OCI-LY7 (cell line): Measurements from ENCODE around the gene OPCML. TPM values are rescaled to one million over a fixed set of nuclear protein-coding genes. Genes with fewer than 3 reads are reported as not detected.

Source experiments
- BruUV-seq: library from RNA; stranded (reverse); fragments of 400-500 nt; replicated peaks from 2 replicates; lab custom pipeline; 2021; lab: Mats Ljungman, UMichigan
- CTCF ChIA-PET: fragments of 300-600 bp; sonication (Branson Sonifier 250); formaldehyde crosslinking; loops from one replicate; lab custom pipeline; 2022; ENCODE audit warnings: antibody characterized with exemption; ENCODE audit not compliant: unreplicated experiment; lab: Charles Lee
- POLR2A ChIA-PET: fragments of 300-600 bp; sonication (Branson Sonifier 250); formaldehyde crosslinking; loops from one replicate; lab custom pipeline; 2022; ENCODE audit warnings: antibody characterized with exemption; lab: Charles Lee
- DNase-seq: peaks from one replicate; pipeline ENCODE4 v3.0.0-alpha.2; 2015; ENCODE audit warnings: low spot score
- H2AFZ ChIP-seq: fragments of 200-600 bp; sonication (generic), shearing (Covaris generic); 2 replicates; pipeline ENCODE4 v1.6.1; 2014; ENCODE audit warnings: mild to moderate bottlenecking, antibody characterized with exemption, low read length, moderate library complexity
- H3K27ac ChIP-seq: fragments of 200-600 bp; sonication (generic); 2 replicates; pipeline ENCODE4 v1.5.1; 2014; ENCODE audit warnings: mixed run types, low read depth, mild to moderate bottlenecking, moderate library complexity, low read length, inconsistent platforms; ENCODE audit not compliant: poor library complexity, severe bottlenecking
- H3K36me3 ChIP-seq: fragments of 200-600 bp; sonication (generic); 2 replicates; pipeline ENCODE4 v1.6.1; 2014; ENCODE audit warnings: mild to moderate bottlenecking, antibody characterized with exemption, low read length, moderate library complexity, mixed read lengths; ENCODE audit not compliant: insufficient read depth
- H3K4me1 ChIP-seq: fragments of 200-600 bp; sonication (generic); 2 replicates; pipeline ENCODE4 v1.5.1; 2014; ENCODE audit warnings: mild to moderate bottlenecking, low read length; ENCODE audit not compliant: insufficient read depth, poor library complexity, severe bottlenecking
- H3K4me2 ChIP-seq: fragments of 200-600 bp; sonication (generic); 2 replicates; pipeline ENCODE4 v1.6.1; 2014; ENCODE audit warnings: mild to moderate bottlenecking, low read length
- H3K4me3 ChIP-seq: fragments of 200-600 bp; sonication (generic); 2 replicates; pipeline ENCODE4 v1.5.1; 2014; ENCODE audit warnings: mild to moderate bottlenecking, low read depth, low read length; ENCODE audit not compliant: poor library complexity, severe bottlenecking
- H3K79me2 ChIP-seq: fragments of 200-600 bp; sonication (generic); 2 replicates; pipeline ENCODE4 v1.6.1; 2016; ENCODE audit warnings: low read depth, mild to moderate bottlenecking, low read length, moderate library complexity, mixed read lengths; ENCODE audit not compliant: insufficient read depth
- H3K9me2 ChIP-seq: fragments of 200-600 bp; sonication (generic); 2 replicates; pipeline ENCODE4 v1.6.1; 2016; ENCODE audit warnings: mild to moderate bottlenecking, low read length, mixed read lengths; ENCODE audit not compliant: insufficient read depth
- H3K9me3 ChIP-seq: fragments of 200-600 bp; sonication (generic); 2 replicates; pipeline ENCODE4 v1.6.1; 2014; ENCODE audit warnings: mild to moderate bottlenecking, mixed run types, low read length, mixed read lengths
- H4K20me1 ChIP-seq: fragments of 200-600 bp; sonication (generic); 2 replicates; pipeline ENCODE4 v1.6.1; 2014; ENCODE audit warnings: mild to moderate bottlenecking, antibody characterized with exemption, low read length, moderate library complexity, mixed read lengths; ENCODE audit not compliant: insufficient read depth
- CTCF ChIP-seq: fragments of 200-600 bp; sonication (generic); conservative IDR thresholded peaks from 2 replicates; pipeline ENCODE4 v1.5.1; 2014; ENCODE audit warnings: mild to moderate bottlenecking, antibody characterized with exemption, low read length, moderate library complexity, mixed read lengths
- EZH2phosphoT487 ChIP-seq: fragments of 200-600 bp; sonication (generic); IDR thresholded peaks from 2 replicates; pipeline ENCODE4 v1.6.1; 2018; ENCODE audit warnings: low read depth, borderline replicate concordance, mild to moderate bottlenecking, mixed run types, antibody characterized with exemption, low read length, moderate library complexity, mixed read lengths
- intact Hi-C: fragments of 100-400 bp; cut with micrococcal nuclease; formaldehyde crosslinking; loops from one replicate; pipeline ENCODE4 v1.10.0; 2022; ENCODE audit not compliant: unreplicated experiment
- total RNA-seq, 2 experiments: library from RNA; depleted of rRNA in 1 of 2; stranded (reverse); fragments of >200 nt in 1 of 2; shearing (Covaris generic) in 1 of 2; gene quantifications; 2 replicates each; pipeline ENCODE4 v1.2.3, GENCODE V29; 2014 to 2022

The OPCML gene
- total RNA-seq, 2 experiments from 2014 or later = not detected

- no peaks in the 10 kb centered on the region for H4K20me1 ChIP-seq
- H3K27ac ChIP-seq = no peak overlapping the region
- DNase-seq = no peak
- no TSS peak for BruUV-seq
- H3K4me1 ChIP-seq = no peaks in the 10 kb centered on the region
- no peak overlapping the region for H2AFZ ChIP-seq
- H3K4me3 ChIP-seq = no peak overlapping the region
- CTCF ChIA-PET = no interaction called here
- intact Hi-C loops = no loop called here
- POLR2A ChIA-PET = no interaction called here
- no peaks in the 10 kb centered on the region for H3K79me2 ChIP-seq
- H3K36me3 ChIP-seq = no peaks in the 10 kb centered on the region
- no peak for TF ChIP-seq EZH2phosphoT487
- no peaks in the 10 kb centered on the region for H3K9me2 ChIP-seq
- no peak overlapping the region for H3K4me2 ChIP-seq
- H3K9me3 ChIP-seq = no peaks in the 10 kb centered on the region
Measured at GRCh38 chr11:132459736-132460135, 1072.6 kb downstream of the OPCML start.

GRCh38 chr11:132457445-132457844, 1074.9 kb downstream of the OPCML start:
- no peak overlapping the region for H3K4me2 ChIP-seq
- H3K36me3 ChIP-seq = no peaks in the 10 kb centered on the region
- H3K4me1 ChIP-seq = no peaks in the 10 kb centered on the region
- DNase-seq = no peak
- CTCF ChIA-PET = no interaction called here
- intact Hi-C loops = no loop called here
- H3K79me2 ChIP-seq = no peaks in the 10 kb centered on the region
- no peak overlapping the region for H3K27ac ChIP-seq
- H2AFZ ChIP-seq = no peak overlapping the region
- H3K4me3 ChIP-seq = no peak overlapping the region
- no TSS peak for BruUV-seq
- H3K9me2 ChIP-seq = no peaks in the 10 kb centered on the region
- POLR2A ChIA-PET = no interaction called here
- TF ChIP-seq CTCF (no peak), EZH2phosphoT487 (no peak)
- H4K20me1 ChIP-seq = no peaks in the 10 kb centered on the region
- no peaks in the 10 kb centered on the region for H3K9me3 ChIP-seq

GRCh38 chr11:132456751-132457328, 1075.5 kb downstream of the OPCML start:
- Histone ChIP-seq H3K9me2 (no peaks in the 10 kb centered on the region), H3K4me1 (no peaks in the 10 kb centered on the region), H2AFZ (no peak overlapping the region), H3K36me3 (no peaks in the 10 kb centered on the region), H3K9me3 (no peaks in the 10 kb centered on the region), H3K4me3 (no peak overlapping the region), H3K79me2 (no peaks in the 10 kb centered on the region), H3K27ac (no peak overlapping the region), H4K20me1 (no peaks in the 10 kb centered on the region), H3K4me2 (no peak overlapping the region)
- ChIA-PET POLR2A (no interaction called here), CTCF (no interaction called here)
- intact Hi-C loops = no loop called here
- BruUV-seq = no TSS peak
- no peak for DNase-seq
- TF ChIP-seq CTCF (no peak), EZH2phosphoT487 (no peak)
